ENCODE measurements around the gene PPARA. TPM values are rescaled to one million over a fixed set of nuclear protein-coding genes. Genes with fewer than 3 reads are reported as not detected.
A peak's percentile ranks its signal among the peaks of the same experiment; 100 is the strongest.

PPARA gene
- total and polyA plus RNA-seq, 5 donors, result 22.9 to 85.2 (median 71.4) TPM

- Histone ChIP-seq H3K27ac (ENCODE audit: low read length) (no peak overlapping the region), H3K27me3 (ENCODE audit: control insufficient read depth, insufficient read depth) (no peaks in the 10 kb centered on the region), H3K4me1 (ENCODE audit: control insufficient read depth, insufficient read depth, low read length) (no peaks in the 10 kb centered on the region), H3K9me3 (ENCODE audit: control insufficient read depth, low read length) (peaks cover 2% of the 10 kb centered on the region), H3K4me3 (ENCODE audit: low read length) (no peak overlapping the region)
- WGBS, result 95% methylated on average over 4 of the region's 4 CpGs
- ATAC-seq, result no peak
- no peak for DNase-seq
- intact Hi-C loops (cut with DNase I), result no loop called here
Observed at GRCh38 chr22:46178755-46179505, 28.6 kb downstream of the PPARA start.

GRCh38 chr22:46179748-46180147 lies 29.4 kb downstream of the PPARA start:
- Histone ChIP-seq H3K9me3 (ENCODE audit: control insufficient read depth, low read length) (peaks cover 2% of the 10 kb centered on the region), H3K4me1 (ENCODE audit: control insufficient read depth, insufficient read depth, low read length) (no peaks in the 10 kb centered on the region), H3K4me3 (ENCODE audit: low read length) (no peak overlapping the region), H3K27ac (ENCODE audit: low read length) (no peak overlapping the region), H3K27me3 (ENCODE audit: control insufficient read depth, insufficient read depth) (no peaks in the 10 kb centered on the region)
- intact Hi-C loops (cut with DNase I), result no loop called here
- 96% methylated on average over 1 of the region's 1 CpG for WGBS
- ATAC-seq (no peak), DNase-seq (no peak)

- H3K27me3 ChIP-seq (ENCODE audit: control insufficient read depth, insufficient read depth), result no peaks in the 10 kb centered on the region
- intact Hi-C loops (cut with DNase I), result no loop called here
- DNase-seq (no peak), ATAC-seq (no peak)
- no peaks in the 10 kb centered on the region for H3K4me1 ChIP-seq (ENCODE audit: control insufficient read depth, insufficient read depth, low read length)
- no peak overlapping the region for H3K27ac ChIP-seq (ENCODE audit: low read length)
- 97% methylated on average over 12 of the region's 12 CpGs for WGBS
- H3K4me3 ChIP-seq (ENCODE audit: low read length), result no peak overlapping the region
- peaks cover 2% of the 10 kb centered on the region for H3K9me3 ChIP-seq (ENCODE audit: control insufficient read depth, low read length)
Observed at GRCh38 chr22:46180370-46181137, 30.2 kb downstream of the PPARA start.

GRCh38 chr22:46183733-46184132 lies 33.4 kb downstream of the PPARA start:
- Histone ChIP-seq H3K9me3 (ENCODE audit: control insufficient read depth, low read length) (peaks cover 2% of the 10 kb centered on the region), H3K4me1 (ENCODE audit: control insufficient read depth, insufficient read depth, low read length) (no peaks in the 10 kb centered on the region), H3K4me3 (ENCODE audit: low read length) (no peak overlapping the region), H3K27me3 (ENCODE audit: control insufficient read depth, insufficient read depth) (no peaks in the 10 kb centered on the region), H3K27ac (ENCODE audit: low read length) (no peak overlapping the region)
- 86% methylated on average over 5 of the region's 5 CpGs for WGBS
- ATAC-seq (no peak), DNase-seq (no peak)
- intact Hi-C loops (cut with DNase I), result no loop called here

GRCh38 chr22:46185283-46185682 lies 35.0 kb downstream of the PPARA start:
- Histone ChIP-seq H3K4me3 (ENCODE audit: low read length) (no peak overlapping the region), H3K4me1 (ENCODE audit: control insufficient read depth, insufficient read depth, low read length) (no peaks in the 10 kb centered on the region), H3K27me3 (ENCODE audit: control insufficient read depth, insufficient read depth) (no peaks in the 10 kb centered on the region), H3K27ac (ENCODE audit: low read length) (no peak overlapping the region), H3K9me3 (ENCODE audit: control insufficient read depth, low read length) (peaks cover 2% of the 10 kb centered on the region)
- 86% methylated on average over 2 of the region's 2 CpGs for WGBS
- intact Hi-C loops (cut with DNase I), result no loop called here
- DNase-seq (no peak), ATAC-seq (no peak)

- intact Hi-C loops (cut with DNase I), result no loop called here
- no peak for ATAC-seq
- WGBS, result 91% methylated on average over 3 of the region's 3 CpGs
Observed at GRCh38 chr22:46187862-46188261, 37.5 kb downstream of the PPARA start.

GRCh38 chr22:46192210-46192993 lies 42.1 kb downstream of the PPARA start:
- ATAC-seq (no peak), DNase-seq (no peak)
- H3K27me3 ChIP-seq (ENCODE audit: control insufficient read depth, insufficient read depth), result no peaks in the 10 kb centered on the region
- WGBS, result 85% methylated on average over 5 of the region's 5 CpGs
- intact Hi-C loops (cut with DNase I), result no loop called here
- H3K4me3 ChIP-seq (ENCODE audit: low read length), result no peak overlapping the region
- H3K4me1 ChIP-seq (ENCODE audit: control insufficient read depth, insufficient read depth, low read length), result peaks cover 4% of the 10 kb centered on the region
- no peak overlapping the region for H3K27ac ChIP-seq (ENCODE audit: low read length)
- no peaks in the 10 kb centered on the region for H3K9me3 ChIP-seq (ENCODE audit: control insufficient read depth, low read length)

More at GRCh38 chr22:46187862-46188261, 37.5 kb downstream of the PPARA start:
- Histone ChIP-seq H3K4me1 (ENCODE audit: control insufficient read depth, insufficient read depth, low read length) (no peaks in the 10 kb centered on the region), H3K27ac (ENCODE audit: low read length) (no peak overlapping the region), H3K9me3 (ENCODE audit: control insufficient read depth, low read length) (no peaks in the 10 kb centered on the region), H3K4me3 (ENCODE audit: low read length) (no peak overlapping the region), H3K27me3 (ENCODE audit: control insufficient read depth, insufficient read depth) (no peaks in the 10 kb centered on the region)
- no peak for DNase-seq

GRCh38 chr22:46193898-46194310 lies 43.6 kb downstream of the PPARA start:
- intact Hi-C loops (cut with DNase I), result no loop called here
- Histone ChIP-seq H3K27ac (ENCODE audit: low read length) (no peak overlapping the region), H3K9me3 (ENCODE audit: control insufficient read depth, low read length) (no peaks in the 10 kb centered on the region), H3K27me3 (ENCODE audit: control insufficient read depth, insufficient read depth) (no peaks in the 10 kb centered on the region), H3K4me1 (ENCODE audit: control insufficient read depth, insufficient read depth, low read length) (peaks cover 4% of the 10 kb centered on the region), H3K4me3 (ENCODE audit: low read length) (no peak overlapping the region)
- 50% methylated on average over 8 of the region's 8 CpGs for WGBS
- DNase-seq (peak in 2 of 3 donors; percentile 44 to 56), ATAC-seq (peak; percentile 38 to 77)

GRCh38 chr22:46195487-46196165 lies 45.3 kb downstream of the PPARA start:
- Histone ChIP-seq H3K4me1 (ENCODE audit: control insufficient read depth, insufficient read depth, low read length) (peaks cover 4% of the 10 kb centered on the region), H3K27me3 (ENCODE audit: control insufficient read depth, insufficient read depth) (no peaks in the 10 kb centered on the region), H3K4me3 (ENCODE audit: low read length) (no peak overlapping the region), H3K27ac (ENCODE audit: low read length) (peak overlapping the region; percentile 19), H3K9me3 (ENCODE audit: control insufficient read depth, low read length) (no peaks in the 10 kb centered on the region)
- ATAC-seq (peak; percentile 8 to 17), DNase-seq (peak in 1 of 3 donors; percentile 43)
- intact Hi-C loops (cut with DNase I), result no loop called here
- WGBS, result 81% methylated on average over 18 of the region's 18 CpGs

GRCh38 chr22:46196278-46196677 lies 46.0 kb downstream of the PPARA start:
- WGBS, result 57% methylated on average over 8 of the region's 8 CpGs
- Histone ChIP-seq H3K4me1 (ENCODE audit: control insufficient read depth, insufficient read depth, low read length) (peaks cover 5% of the 10 kb centered on the region), H3K27ac (ENCODE audit: low read length) (peak overlapping the region; percentile 55), H3K27me3 (ENCODE audit: control insufficient read depth, insufficient read depth) (no peaks in the 10 kb centered on the region), H3K4me3 (ENCODE audit: low read length) (no peak overlapping the region), H3K9me3 (ENCODE audit: control insufficient read depth, low read length) (no peaks in the 10 kb centered on the region)
- ATAC-seq (peak; percentile 76 to 85), DNase-seq (peak; percentile 47 to 88 (median 86))
- intact Hi-C loops (cut with DNase I), result no loop called here

Measured in right cardiac atrium (tissue), 5 donors.